ENCODE data around the gene ZNRF1. TPM values are rescaled to one million over a fixed set of nuclear protein-coding genes. Genes with fewer than 3 reads are reported as not detected.

The ZNRF1 gene
- total and polyA plus RNA-seq, 2 of the 8 experiments (the other 6 are each of a cell fraction or from before 2014, with no cell fraction given): 33.5 to 52.9 TPM

- WGBS, 2 experiments (ENCODE audit: extremely low coverage in 1 of 2, insufficient coverage in 1 of 2, insufficient read length in 1 of 2, insufficient replicate concordance in 2 of 2, low coverage in 1 of 2, low lambda C conversion rate in 2 of 2, missing lambda C conversion rate in 1 of 2): 93% methylated on average over 7 of the region's 7 CpGs; no CpG with 5 or more reads in 1 of the 2 experiments
- FAIRE-seq: no peak
- Histone ChIP-seq H3K14ac (ENCODE audit: insufficient read length) (no peak overlapping the region), H3K27ac (ENCODE audit: low read depth, low read length) (no peak overlapping the region), H3K36me3 (ENCODE audit: control insufficient read depth in 2 of 4, insufficient read depth in 4 of 4, low read length in 3 of 4) (no peaks in the 10 kb centered on the region; a peak in 2 of 8 replicates), H2BK120ac (replicated peaks; ENCODE audit: low read depth, low read length) (no peak overlapping the region), H4K5ac (ENCODE audit: insufficient read length, low read depth, low read length) (no peak overlapping the region), H3K4me2 (ENCODE audit: insufficient read depth in 1 of 2, low read depth in 2 of 2, low read length in 2 of 2) (peak overlapping the region in 1 of 2 experiments; percentile 35; a peak in 1 of 4 replicates), H3K23ac (ENCODE audit: insufficient read length) (no peak overlapping the region), H4K91ac (replicated peaks; ENCODE audit: insufficient read length, low read length) (no peak overlapping the region), H3K27me3 (replicated peaks in 1 of 4; ENCODE audit: control insufficient read depth in 3 of 4, extremely low read depth in 1 of 4, insufficient read depth in 3 of 4, low read length in 3 of 4) (no peaks in the 10 kb centered on the region), H3K56ac (replicated peaks; ENCODE audit: insufficient read length, low read depth, low read length) (no peak overlapping the region), H2BK15ac (ENCODE audit: low read length) (0 out of 2 replicates have a peak overlapping the region, but pooled peaks have one; percentile 92), H3K79me2 (ENCODE audit: control insufficient read depth in 1 of 2, insufficient read depth in 2 of 2, low read length in 2 of 2) (peaks cover 0 to 92% of the 10 kb centered on the region in 2 experiments; a peak in 3 of 4 replicates), H3K4me3 (ENCODE audit: extremely low read depth in 1 of 4, insufficient read depth in 2 of 4, low read depth in 3 of 4, low read length in 4 of 4) (no peak overlapping the region), H3K79me1 (ENCODE audit: low read depth, low read length) (peaks cover 12% of the 10 kb centered on the region), H2AK5ac (ENCODE audit: low read depth, low read length) (peak overlapping the region; percentile 16; the same call in 1 of the 2 replicates), H2AFZ (ENCODE audit: low read length) (no peak overlapping the region), H3K9ac (replicated peaks in 1 of 4; ENCODE audit: extremely low read depth in 1 of 4, low read depth in 3 of 4, low read length in 3 of 4) (no peak overlapping the region), H3K9me3 (ENCODE audit: insufficient read depth in 2 of 2, low read depth in 1 of 2, low read length in 1 of 2) (no peaks in the 10 kb centered on the region), H3K18ac (ENCODE audit: extremely low read depth, low read length) (no peak overlapping the region), H3K4me1 (replicated peaks in 1 of 4; ENCODE audit: control insufficient read depth in 3 of 4, insufficient read depth in 4 of 4, low read length in 3 of 4) (peaks cover 0 to 15% (median 11%) of the 10 kb centered on the region in 4 experiments; a peak in 6 of 7 replicates), H2BK12ac (ENCODE audit: low read depth, low read length) (no peak overlapping the region), H3K23me2 (ENCODE audit: low read depth, low read length) (no peaks in the 10 kb centered on the region), H4K20me1 (replicated peaks in 1 of 2; ENCODE audit: control insufficient read depth in 1 of 2, insufficient read depth in 2 of 2, low read length in 2 of 2) (peaks cover 2 to 17% of the 10 kb centered on the region in 2 experiments), H2BK5ac (ENCODE audit: low read depth, low read length) (no peak overlapping the region), H3K4ac (replicated peaks; ENCODE audit: insufficient read length, low read depth, low read length) (no peak overlapping the region), H4K8ac (ENCODE audit: extremely low read depth, insufficient read depth, low read length) (no peak overlapping the region), H2BK20ac (ENCODE audit: low read length) (0 out of 2 replicates have a peak overlapping the region, but pooled peaks have one; percentile 13)
- CTCF ChIA-PET (ENCODE audit: partially characterized antibody): interaction anchor here (0.7 to 2.8 kb wide), 4 partner anchors 10 to 42 kb away, joined by 3 to 10 read pairs (median 6); no protein-coding TSS in a partner anchor
- POLR2A ChIA-PET (ENCODE audit: partially characterized antibody): interaction anchor here (1.0 kb wide), 1 partner anchor 9 kb away, joined by 4 read pairs; no protein-coding TSS in a partner anchor
- no peak for DNase-seq (ENCODE audit: low read depth in 1 of 2, low spot score in 2 of 2)
- TF ChIP-seq RNF2 (IDR thresholded peaks at IDR 0.05; ENCODE audit: borderline replicate concordance, low read depth, low read length, missing control alignments, poor library complexity, severe bottlenecking): no peak
- TF ChIP-seq HDAC6 (IDR thresholded peaks at IDR 0.05; ENCODE audit: low read depth, low read length): no peak
- TF ChIP-seq ASH2L (IDR thresholded peaks at IDR 0.05; ENCODE audit: low read length): no peak
- no peak for TF ChIP-seq SP1 (IDR thresholded peaks at IDR 0.05; ENCODE audit: low read depth, low read length)
- TF ChIP-seq SP2 (IDR thresholded peaks at IDR 0.05; ENCODE audit: low read length): no peak
- TF ChIP-seq JUND (IDR thresholded peaks at IDR 0.05; ENCODE audit: low read length): no peak
- TF ChIP-seq HDAC2 (IDR thresholded peaks at IDR 0.05; ENCODE audit: borderline replicate concordance in 1 of 2, low read depth in 2 of 2, low read length in 2 of 2): no peak
- no peak for TF ChIP-seq CBX8 (IDR thresholded peaks at IDR 0.05; ENCODE audit: borderline replicate concordance, low read depth, low read length)
- no peak for TF ChIP-seq CBX5 (IDR thresholded peaks at IDR 0.05; ENCODE audit: low read depth, low read length)
- TF ChIP-seq NANOG (IDR thresholded peaks at IDR 0.05; ENCODE audit: insufficient read depth, low read depth, low read length, poor library complexity, severe bottlenecking): no peak
- TF ChIP-seq POU5F1 (IDR thresholded peaks at IDR 0.05; ENCODE audit: low read depth, low read length): no peak
- TF ChIP-seq SRF (IDR thresholded peaks at IDR 0.05; ENCODE audit: low read depth, low read length): no peak
- TF ChIP-seq FOSL1 (IDR thresholded peaks at IDR 0.05; ENCODE audit: insufficient read depth, low read depth, low read length): no peak
Observed at GRCh38 chr16:75079346-75079926, 80.6 kb downstream of the ZNRF1 start.

Measured in H1 (cell line).